Stimulated activated CD8-positive, alpha-beta memory T cell treated with anti-CD3 and anti-CD28 coated beads, Interleukin-15, amount 100 ng/mL, for 48 hours (primary cell): ENCODE data around the gene MCHR1.
"Not testable (repeated sequence)": the region's sequence is repeated elsewhere in the genome, so short reads cannot be mapped to it uniquely, and the experiment has no call there.

Experiments used
- DNase-seq, 2 donors: peaks; one replicate each; pipeline ENCODE4 v3.0.0-alpha.2; 2020; ENCODE audit warnings: low read depth in 2 of 2

MCHR1 gene

GRCh38 chr22:40679249-40679963, at the start of gene MCHR1:
Gene MCHR1 (plus strand): TSS chr22:40679484. CDS start chr22:40679653, 169 bp downstream.
- no peak for DNase-seq

GRCh38 chr22:40631925-40632324, 47.4 kb upstream of the MCHR1 start:
- no peak for DNase-seq

GRCh38 chr22:40633036-40633435, 46.2 kb upstream of the MCHR1 start:
- no peak for DNase-seq

- DNase-seq: no peak
Observed at GRCh38 chr22:40634119-40634903, 45.0 kb upstream of the MCHR1 start.

- no peak for DNase-seq
Observed at GRCh38 chr22:40635043-40635939, 44.0 kb upstream of the MCHR1 start.

GRCh38 chr22:40635940-40636379, 43.3 kb upstream of the MCHR1 start:
- DNase-seq: peak in 1 of 2 donors; percentile 12

GRCh38 chr22:40636380-40637182, 42.7 kb upstream of the MCHR1 start, which contains the start of gene MRTFA:
Gene MRTFA (minus strand): TSS chr22:40636719.
- peak; percentile 100 for DNase-seq

GRCh38 chr22:40637183-40638150, 41.8 kb upstream of the MCHR1 start:
- peak; percentile 35 to 53 for DNase-seq

- DNase-seq: no peak
Observed at GRCh38 chr22:40638261-40638660, 41.0 kb upstream of the MCHR1 start.

- no peak for DNase-seq
Observed at GRCh38 chr22:40641269-40641668, 38.0 kb upstream of the MCHR1 start.

GRCh38 chr22:40642316-40642715, 37.0 kb upstream of the MCHR1 start:
- DNase-seq: no peak

GRCh38 chr22:40645579-40646197, 33.6 kb upstream of the MCHR1 start:
- DNase-seq: no peak

- DNase-seq: no peak
Observed at GRCh38 chr22:40648386-40648785, 30.9 kb upstream of the MCHR1 start.

GRCh38 chr22:40651057-40651456, 28.2 kb upstream of the MCHR1 start:
- DNase-seq: no peak

- DNase-seq: peak; percentile 88 to 92
Observed at GRCh38 chr22:40651563-40652501, 27.5 kb upstream of the MCHR1 start.

GRCh38 chr22:40653361-40653760, 25.9 kb upstream of the MCHR1 start:
- DNase-seq: no peak

GRCh38 chr22:40654522-40655167, 24.6 kb upstream of the MCHR1 start:
- DNase-seq: no peak

GRCh38 chr22:40655941-40656340, 23.3 kb upstream of the MCHR1 start:
- not testable (repeated sequence) for DNase-seq
